K562 (cell line): ENCODE measurements around the gene DOCK4. TPM values are rescaled to one million over a fixed set of nuclear protein-coding genes. Genes with fewer than 3 reads are reported as not detected.

Experiments
- MBD2 ChIP-seq: sonication (generic); IDR thresholded peaks from 2 replicates; pipeline ENCODE4 v1.6.1; 2016; ENCODE audit warnings: low read depth, borderline replicate concordance
- NFE2 ChIP-seq: IDR thresholded peaks from 2 replicates; pipeline ENCODE4 v1.6.1; 2014; ENCODE audit warnings: antibody characterized with exemption, low read depth
- NR2C1 ChIP-seq, 2 experiments: fragments of 450-650 bp; IDR thresholded peaks; 2 replicates each; pipeline ENCODE4 v1.6.1; 2017; ENCODE audit warnings: mild to moderate bottlenecking in 2 of 2, antibody characterized with exemption in 1 of 2, inconsistent platforms in 1 of 2, missing compliant biosample characterization in 1 of 2, missing genetic modification characterization in 1 of 2
- OTX1 ChIP-seq: fragments of 450-650 bp; formaldehyde crosslinking; IDR thresholded peaks from 2 replicates; pipeline ENCODE4 v1.4.0; 2022; ENCODE audit warnings: mild to moderate bottlenecking
- SIN3B ChIP-seq: fragments of 450-650 bp; IDR thresholded peaks from 2 replicates; pipeline ENCODE4 v1.6.1; 2017; ENCODE audit warnings: low read depth, mild to moderate bottlenecking, moderate library complexity
- SREBF1 ChIP-seq: fragments of 150-350 bp; IDR thresholded peaks from 2 replicates; pipeline ENCODE4 v1.6.1; 2014; ENCODE audit warnings: antibody characterized with exemption, low read depth, low read length, borderline replicate concordance
- SRSF7 ChIP-seq: fragments of 200-400 bp; formaldehyde crosslinking; optimal IDR thresholded peaks from 2 replicates; pipeline ENCODE3; 2017; ENCODE audit warnings: mild to moderate bottlenecking, low read depth, low read length
- ZNF778 ChIP-seq: fragments of 450-650 bp; formaldehyde crosslinking; IDR thresholded peaks from 2 replicates; pipeline ENCODE4 v1.4.0; 2020; ENCODE audit warnings: mild to moderate bottlenecking, moderate library complexity
- ZZZ3 ChIP-seq: fragments of 450-650 bp; IDR thresholded peaks from 2 replicates; pipeline ENCODE4 v1.6.1; 2016; ENCODE audit warnings: antibody characterized with exemption, mild to moderate bottlenecking, moderate library complexity
- polyA plus RNA-seq, 8 experiments: library from polyadenylated mRNA; depleted of rRNA in 4 of 8; stranded (reverse) in 5 of 8; unstranded in 3 of 8; fragments of >200 nt; fragmentation: Nextera tagmentation in 2 of 8; fragmentation: Illumina TruSeq in 1 of 8; extraction: Ambion mirVana in 2 of 8; extraction: Trizol in 1 of 8; gene quantifications; 2 replicates each; pipeline versions ENCODE4 v1.2.1 to v1.2.3, GENCODE V29; 2011 to 2014; ENCODE audit warnings: inconsistent platforms in 1 of 8, missing spikeins in 1 of 8
- total RNA-seq, 7 experiments: library from RNA; depleted of rRNA in 6 of 7; stranded (reverse); fragments of >200 nt in 6 of 7; fragmentation: Illumina TruSeq in 2 of 7; extraction: Trizol in 2 of 7; gene quantifications; 2 replicates each; pipeline versions ENCODE4 v1.2.1 to v1.2.3, GENCODE V29; 2011 to 2021; ENCODE audit warnings: low replicate concordance in 1 of 7
- TF ChIP-seq, protein P1 (sequence below): fragments of 450-650 bp; IDR thresholded peaks from 2 replicates; pipeline ENCODE4 v1.6.1; 2016; ENCODE audit warnings: mild to moderate bottlenecking, moderate library complexity

Gene DOCK4
- total and polyA plus RNA-seq, 9 of the 15 experiments (the other 6 are each of a cell fraction or from before 2014, with no cell fraction given) = 0.42 to 5.7 (median 2.3) TPM

DNA sequence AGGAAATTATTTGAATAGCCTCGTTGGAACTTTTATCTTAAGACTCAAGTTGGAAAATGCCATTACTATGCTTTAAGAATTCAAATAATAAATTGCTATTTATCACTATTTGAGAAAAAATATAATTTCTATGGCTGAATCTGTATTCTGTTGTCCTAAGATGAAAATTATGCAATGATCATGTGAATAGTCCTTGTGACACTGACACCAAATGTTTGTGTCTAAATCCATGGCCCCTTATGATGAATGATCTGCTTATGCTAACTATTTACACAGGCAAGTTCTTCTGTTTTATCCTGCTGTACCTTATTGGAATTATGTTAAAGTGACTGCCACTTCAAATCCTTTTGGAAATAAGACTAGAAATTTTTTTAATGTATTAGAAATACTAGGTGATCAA is 208.7 kb downstream of the DOCK4 start (continued):
- TF ChIP-seq, protein P1, sequence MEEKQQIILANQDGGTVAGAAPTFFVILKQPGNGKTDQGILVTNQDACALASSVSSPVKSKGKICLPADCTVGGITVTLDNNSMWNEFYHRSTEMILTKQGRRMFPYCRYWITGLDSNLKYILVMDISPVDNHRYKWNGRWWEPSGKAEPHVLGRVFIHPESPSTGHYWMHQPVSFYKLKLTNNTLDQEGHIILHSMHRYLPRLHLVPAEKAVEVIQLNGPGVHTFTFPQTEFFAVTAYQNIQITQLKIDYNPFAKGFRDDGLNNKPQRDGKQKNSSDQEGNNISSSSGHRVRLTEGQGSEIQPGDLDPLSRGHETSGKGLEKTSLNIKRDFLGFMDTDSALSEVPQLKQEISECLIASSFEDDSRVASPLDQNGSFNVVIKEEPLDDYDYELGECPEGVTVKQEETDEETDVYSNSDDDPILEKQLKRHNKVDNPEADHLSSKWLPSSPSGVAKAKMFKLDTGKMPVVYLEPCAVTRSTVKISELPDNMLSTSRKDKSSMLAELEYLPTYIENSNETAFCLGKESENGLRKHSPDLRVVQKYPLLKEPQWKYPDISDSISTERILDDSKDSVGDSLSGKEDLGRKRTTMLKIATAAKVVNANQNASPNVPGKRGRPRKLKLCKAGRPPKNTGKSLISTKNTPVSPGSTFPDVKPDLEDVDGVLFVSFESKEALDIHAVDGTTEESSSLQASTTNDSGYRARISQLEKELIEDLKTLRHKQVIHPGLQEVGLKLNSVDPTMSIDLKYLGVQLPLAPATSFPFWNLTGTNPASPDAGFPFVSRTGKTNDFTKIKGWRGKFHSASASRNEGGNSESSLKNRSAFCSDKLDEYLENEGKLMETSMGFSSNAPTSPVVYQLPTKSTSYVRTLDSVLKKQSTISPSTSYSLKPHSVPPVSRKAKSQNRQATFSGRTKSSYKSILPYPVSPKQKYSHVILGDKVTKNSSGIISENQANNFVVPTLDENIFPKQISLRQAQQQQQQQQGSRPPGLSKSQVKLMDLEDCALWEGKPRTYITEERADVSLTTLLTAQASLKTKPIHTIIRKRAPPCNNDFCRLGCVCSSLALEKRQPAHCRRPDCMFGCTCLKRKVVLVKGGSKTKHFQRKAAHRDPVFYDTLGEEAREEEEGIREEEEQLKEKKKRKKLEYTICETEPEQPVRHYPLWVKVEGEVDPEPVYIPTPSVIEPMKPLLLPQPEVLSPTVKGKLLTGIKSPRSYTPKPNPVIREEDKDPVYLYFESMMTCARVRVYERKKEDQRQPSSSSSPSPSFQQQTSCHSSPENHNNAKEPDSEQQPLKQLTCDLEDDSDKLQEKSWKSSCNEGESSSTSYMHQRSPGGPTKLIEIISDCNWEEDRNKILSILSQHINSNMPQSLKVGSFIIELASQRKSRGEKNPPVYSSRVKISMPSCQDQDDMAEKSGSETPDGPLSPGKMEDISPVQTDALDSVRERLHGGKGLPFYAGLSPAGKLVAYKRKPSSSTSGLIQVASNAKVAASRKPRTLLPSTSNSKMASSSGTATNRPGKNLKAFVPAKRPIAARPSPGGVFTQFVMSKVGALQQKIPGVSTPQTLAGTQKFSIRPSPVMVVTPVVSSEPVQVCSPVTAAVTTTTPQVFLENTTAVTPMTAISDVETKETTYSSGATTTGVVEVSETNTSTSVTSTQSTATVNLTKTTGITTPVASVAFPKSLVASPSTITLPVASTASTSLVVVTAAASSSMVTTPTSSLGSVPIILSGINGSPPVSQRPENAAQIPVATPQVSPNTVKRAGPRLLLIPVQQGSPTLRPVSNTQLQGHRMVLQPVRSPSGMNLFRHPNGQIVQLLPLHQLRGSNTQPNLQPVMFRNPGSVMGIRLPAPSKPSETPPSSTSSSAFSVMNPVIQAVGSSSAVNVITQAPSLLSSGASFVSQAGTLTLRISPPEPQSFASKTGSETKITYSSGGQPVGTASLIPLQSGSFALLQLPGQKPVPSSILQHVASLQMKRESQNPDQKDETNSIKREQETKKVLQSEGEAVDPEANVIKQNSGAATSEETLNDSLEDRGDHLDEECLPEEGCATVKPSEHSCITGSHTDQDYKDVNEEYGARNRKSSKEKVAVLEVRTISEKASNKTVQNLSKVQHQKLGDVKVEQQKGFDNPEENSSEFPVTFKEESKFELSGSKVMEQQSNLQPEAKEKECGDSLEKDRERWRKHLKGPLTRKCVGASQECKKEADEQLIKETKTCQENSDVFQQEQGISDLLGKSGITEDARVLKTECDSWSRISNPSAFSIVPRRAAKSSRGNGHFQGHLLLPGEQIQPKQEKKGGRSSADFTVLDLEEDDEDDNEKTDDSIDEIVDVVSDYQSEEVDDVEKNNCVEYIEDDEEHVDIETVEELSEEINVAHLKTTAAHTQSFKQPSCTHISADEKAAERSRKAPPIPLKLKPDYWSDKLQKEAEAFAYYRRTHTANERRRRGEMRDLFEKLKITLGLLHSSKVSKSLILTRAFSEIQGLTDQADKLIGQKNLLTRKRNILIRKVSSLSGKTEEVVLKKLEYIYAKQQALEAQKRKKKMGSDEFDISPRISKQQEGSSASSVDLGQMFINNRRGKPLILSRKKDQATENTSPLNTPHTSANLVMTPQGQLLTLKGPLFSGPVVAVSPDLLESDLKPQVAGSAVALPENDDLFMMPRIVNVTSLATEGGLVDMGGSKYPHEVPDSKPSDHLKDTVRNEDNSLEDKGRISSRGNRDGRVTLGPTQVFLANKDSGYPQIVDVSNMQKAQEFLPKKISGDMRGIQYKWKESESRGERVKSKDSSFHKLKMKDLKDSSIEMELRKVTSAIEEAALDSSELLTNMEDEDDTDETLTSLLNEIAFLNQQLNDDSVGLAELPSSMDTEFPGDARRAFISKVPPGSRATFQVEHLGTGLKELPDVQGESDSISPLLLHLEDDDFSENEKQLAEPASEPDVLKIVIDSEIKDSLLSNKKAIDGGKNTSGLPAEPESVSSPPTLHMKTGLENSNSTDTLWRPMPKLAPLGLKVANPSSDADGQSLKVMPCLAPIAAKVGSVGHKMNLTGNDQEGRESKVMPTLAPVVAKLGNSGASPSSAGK = no peak
- TF ChIP-seq SRSF7 (no peak), ZNF778 (CRISPR knock-in tag) (no peak), MBD2 (no peak), NR2C1 (IDR thresholded peaks at IDR 0.05) (no peak), NR2C1 (tag; IDR thresholded peaks at IDR 0.05) (no peak), NFE2 (no peak), SREBF1 (no peak), SIN3B (no peak), ZZZ3 (no peak), OTX1 (CRISPR knock-in tag) (no peak)
